Prostate gland (tissue), 2 donors: ENCODE results near the gene MATN1.

Experiments
- CTCF ChIP-seq, 4 experiments: fragments of 200-600 bp in 2 of 4; fragments of 450-650 bp in 2 of 4; sonication (generic) in 2 of 4; IDR thresholded peaks; 1 replicate in 3 of 4; 2 replicates in 1 of 4; pipeline ENCODE4 v1.5.1; 2016 to 2019; ENCODE audit warnings: antibody characterized with exemption in 4 of 4, mild to moderate bottlenecking in 2 of 4, moderate library complexity in 2 of 4
- POLR2A ChIP-seq: fragments of 450-650 bp; IDR thresholded peaks from one replicate; pipeline ENCODE4 v1.6.1; 2016; ENCODE audit warnings: antibody characterized with exemption, mild to moderate bottlenecking
- POLR2AphosphoS5 ChIP-seq: sonication (generic); formaldehyde crosslinking; IDR thresholded peaks from one replicate; pipeline ENCODE4 v1.6.1; 2017; ENCODE audit warnings: antibody characterized with exemption

DNA sequence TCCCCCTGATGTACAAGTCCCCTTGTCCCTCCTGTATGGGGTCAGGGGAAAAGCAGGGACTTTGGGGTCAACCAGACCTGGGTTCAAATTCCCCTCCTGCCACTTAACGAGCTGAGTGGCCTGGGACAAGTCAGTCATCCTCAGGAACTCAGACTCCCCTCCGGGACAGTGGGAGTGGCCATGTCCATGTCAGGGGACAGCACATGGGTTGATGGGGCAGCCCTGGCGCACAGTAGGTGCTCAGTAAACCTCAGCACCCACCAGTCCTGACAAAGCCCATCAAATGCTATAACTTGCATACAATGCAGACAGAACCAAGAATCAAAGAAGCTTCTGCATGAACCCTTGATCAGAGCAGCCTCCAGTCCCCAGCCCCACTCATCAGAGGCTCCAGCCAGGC is 30.0 kb downstream of the MATN1 start:
- no peak for TF ChIP-seq CTCF (IDR thresholded peaks at IDR 0.05)
- no peak for TF ChIP-seq POLR2A
- TF ChIP-seq POLR2AphosphoS5 = no peak
